B cell (primary cell): ENCODE data around the gene POLR3B.

Experiments
- CTCF ChIP-seq: fragments of 200-600 bp; IDR thresholded peaks from one replicate; pipeline ENCODE4 v1.8.0; 2022; ENCODE audit warnings: antibody characterized with exemption, mild to moderate bottlenecking
- EZH2 ChIP-seq: IDR thresholded peaks from 2 replicates; pipeline ENCODE4 v1.6.1; 2012; ENCODE audit warnings: borderline replicate concordance, low read depth, mild to moderate bottlenecking, moderate library complexity, low read length; ENCODE audit not compliant: insufficient read depth, poor library complexity, severe bottlenecking

GRCh38 chr12:106455111-106455510 is 97.6 kb downstream of the POLR3B start:
- TF ChIP-seq CTCF, result no peak
- no peak for TF ChIP-seq EZH2
